GM21723 (cell line): Measurements from ENCODE around the gene FBXL7.

ENCODE experiments used
- ATAC-seq: cut with Tn5 transposase; IDR thresholded peaks from one replicate; pipeline ENCODE4 v1.9.1; 2021; ENCODE audit warnings: mild to moderate bottlenecking, moderate library complexity; ENCODE audit not compliant: unreplicated experiment

FBXL7 gene

GRCh38 chr5:15748266-15748665, 248.3 kb downstream of the FBXL7 start:
- ATAC-seq: no peak

- no peak for ATAC-seq
These were observed 252.8 kb downstream of the FBXL7 start for GRCh38 chr5:15752663-15753285.

GRCh38 chr5:15753752-15754151, 253.8 kb downstream of the FBXL7 start:
- ATAC-seq: no peak

GRCh38 chr5:15757103-15757502, 257.1 kb downstream of the FBXL7 start:
- no peak for ATAC-seq

GRCh38 chr5:15757619-15758018, 257.6 kb downstream of the FBXL7 start:
- ATAC-seq: no peak

GRCh38 chr5:15762668-15763067, 262.7 kb downstream of the FBXL7 start:
- no peak for ATAC-seq

GRCh38 chr5:15763754-15764153, 263.8 kb downstream of the FBXL7 start:
- no peak for ATAC-seq

GRCh38 chr5:15768936-15769335, 269.0 kb downstream of the FBXL7 start:
- ATAC-seq: no peak

- ATAC-seq: no peak
These were observed 272.2 kb downstream of the FBXL7 start for GRCh38 chr5:15772131-15772530.

GRCh38 chr5:15774632-15775031, 274.7 kb downstream of the FBXL7 start:
- no peak for ATAC-seq

GRCh38 chr5:15776346-15776745, 276.4 kb downstream of the FBXL7 start:
- no peak for ATAC-seq

- no peak for ATAC-seq
These were observed 283.8 kb downstream of the FBXL7 start for GRCh38 chr5:15783734-15784133.

- no peak for ATAC-seq
These were observed 285.6 kb downstream of the FBXL7 start for GRCh38 chr5:15785531-15785981.

- ATAC-seq: no peak
These were observed 286.3 kb downstream of the FBXL7 start for GRCh38 chr5:15786326-15786725.

- no peak for ATAC-seq
These were observed 286.9 kb downstream of the FBXL7 start for GRCh38 chr5:15786884-15787283.

- ATAC-seq: no peak
These were observed 287.7 kb downstream of the FBXL7 start for GRCh38 chr5:15787681-15788080.

- no peak for ATAC-seq
These were observed 289.7 kb downstream of the FBXL7 start for GRCh38 chr5:15789642-15790041.

- ATAC-seq: no peak
These were observed 290.6 kb downstream of the FBXL7 start for GRCh38 chr5:15790446-15791018.

GRCh38 chr5:15791274-15791673, 291.3 kb downstream of the FBXL7 start:
- ATAC-seq: no peak

- no peak for ATAC-seq
These were observed 291.9 kb downstream of the FBXL7 start for GRCh38 chr5:15791859-15792258.

GRCh38 chr5:15794052-15794985, 294.3 kb downstream of the FBXL7 start:
- ATAC-seq: no peak

- ATAC-seq: no peak
These were observed 296.1 kb downstream of the FBXL7 start for GRCh38 chr5:15796096-15796495.
